ENCODE data around the gene FN1.

- TF ChIP-seq SMC3 (IDR thresholded peaks at IDR 0.05) (no peak), MAZ (IDR thresholded peaks at IDR 0.05; ENCODE audit: borderline replicate concordance, low read depth, low read length) (no peak), MAX (IDR thresholded peaks at IDR 0.05) (no peak), POLR2A (IDR thresholded peaks at IDR 0.05; ENCODE audit: low read length) (no peak)
Observed at GRCh38 chr2:215431290-215431689, 4.6 kb downstream of the FN1 start.

Data from A549 (cell line).